Ascending aorta (tissue), 2 donors: ENCODE measurements around the gene SCARF1. TPM values are rescaled to one million over a fixed set of nuclear protein-coding genes. Genes with fewer than 3 reads are reported as not detected.

Experiments
- DNase-seq, 2 donors: peaks; one replicate each; pipeline ENCODE4 v3.0.0-alpha.2; 2019; ENCODE audit warnings: low spot score in 2 of 2
- H3K27ac ChIP-seq, 2 donors: fragments of 200-600 bp; sonication (generic); one replicate each; pipeline ENCODE4 v1.5.1; 2016 to 2017; ENCODE audit warnings: mild to moderate bottlenecking in 1 of 2
- H3K27me3 ChIP-seq: fragments of 200-600 bp; sonication (generic); one replicate; pipeline ENCODE4 v1.5.1; 2017
- H3K36me3 ChIP-seq, 2 donors: fragments of 200-600 bp; sonication (generic); one replicate each; pipeline ENCODE4 v1.5.1; 2016
- H3K4me1 ChIP-seq, 2 donors: fragments of 200-600 bp; sonication (generic); one replicate each; pipeline ENCODE4 v1.5.1; 2016 to 2017; ENCODE audit warnings: mild to moderate bottlenecking in 1 of 2
- H3K4me3 ChIP-seq, 2 donors: fragments of 200-600 bp; sonication (generic); one replicate each; pipeline ENCODE4 v1.5.1; 2016 to 2017; ENCODE audit warnings: mild to moderate bottlenecking in 1 of 2
- H3K9me3 ChIP-seq, 2 donors: fragments of 200-600 bp; sonication (generic); one replicate each; pipeline ENCODE4 v1.5.1; 2016
- CTCF ChIP-seq, 3 experiments: fragments of 200-600 bp in 2 of 3; fragments of 450-650 bp in 1 of 3; sonication (generic) in 2 of 3; IDR thresholded peaks; one replicate each; pipeline ENCODE4 v1.5.1; 2016 to 2019; ENCODE audit warnings: antibody characterized with exemption in 3 of 3, mild to moderate bottlenecking in 1 of 3, moderate library complexity in 1 of 3
- intact Hi-C: fragments of 100-400 bp; cut with DNase I; formaldehyde crosslinking; loops from one replicate; pipeline ENCODE4 v1.15.1; 2023
- total RNA-seq: library from RNA; depleted of rRNA; stranded (reverse); fragments of >200 nt; gene quantifications from one replicate; pipeline ENCODE4 v1.1.0, GENCODE V29; 2016

Gene SCARF1
- total RNA-seq, 1 donor from 2014 or later = 295 TPM

DNA sequence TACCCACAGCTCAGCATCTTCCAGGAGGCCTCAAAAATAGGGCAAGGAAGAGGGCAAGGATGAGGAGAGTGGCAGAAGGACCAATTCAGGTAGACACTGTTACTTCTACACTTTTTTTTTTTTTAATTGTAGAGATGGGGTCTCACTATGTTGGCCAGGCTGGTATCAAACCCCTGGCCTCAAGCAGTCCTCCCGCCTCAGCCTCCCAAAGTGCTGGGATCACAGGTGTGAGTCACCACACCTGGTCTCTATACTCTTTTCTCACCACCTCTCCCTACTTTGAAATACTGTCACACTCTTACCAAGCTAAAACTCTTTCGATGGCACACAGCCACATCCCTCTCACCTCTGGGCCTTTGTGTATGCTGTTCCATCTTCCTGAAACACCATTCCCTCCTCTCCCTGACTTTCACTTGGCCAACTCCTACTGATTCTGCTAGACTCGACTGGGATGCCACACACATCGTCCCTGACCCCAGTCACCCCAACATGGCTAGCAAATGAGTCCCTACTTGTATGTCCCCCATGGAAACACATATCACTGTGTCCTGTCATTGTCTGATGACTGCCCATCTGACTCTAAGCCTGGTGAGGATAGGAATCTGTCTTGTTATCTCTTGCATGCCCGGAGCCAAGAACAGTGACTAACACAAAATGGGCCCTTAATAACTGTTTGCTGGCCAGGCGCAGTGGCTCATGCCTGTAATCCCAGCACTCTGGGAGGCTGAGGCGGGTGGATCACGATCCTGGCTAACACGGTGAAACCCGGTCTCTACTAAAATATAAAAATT lies 9.7 kb downstream of the SCARF1 start:
- H3K4me1 ChIP-seq = no peaks in the 10 kb centered on the region
- intact Hi-C loops = no loop called here
- no peaks in the 10 kb centered on the region for H3K36me3 ChIP-seq
- no peak for DNase-seq
- no peak overlapping the region for H3K27ac ChIP-seq
- no peaks in the 10 kb centered on the region for H3K9me3 ChIP-seq
- H3K27me3 ChIP-seq = no peaks in the 10 kb centered on the region
- H3K4me3 ChIP-seq = no peak overlapping the region
- no peak for TF ChIP-seq CTCF (IDR thresholded peaks at IDR 0.05)

GRCh38 chr17:1634841-1635650 lies 10.5 kb downstream of the SCARF1 start:
- TF ChIP-seq CTCF (IDR thresholded peaks at IDR 0.05) = no peak
- Histone ChIP-seq H3K9me3 (no peaks in the 10 kb centered on the region), H3K4me1 (no peaks in the 10 kb centered on the region), H3K27me3 (no peaks in the 10 kb centered on the region), H3K27ac (no peak overlapping the region), H3K36me3 (no peaks in the 10 kb centered on the region), H3K4me3 (no peak overlapping the region)
- DNase-seq = no peak
- intact Hi-C loops = no loop called here

GRCh38 chr17:1630662-1631061 lies 14.9 kb downstream of the SCARF1 start:
- no peaks in the 10 kb centered on the region for H3K27me3 ChIP-seq
- TF ChIP-seq CTCF (IDR thresholded peaks at IDR 0.05) = no peak
- no peak overlapping the region for H3K27ac ChIP-seq
- intact Hi-C loops = no loop called here
- no peak for DNase-seq
- H3K4me3 ChIP-seq = no peak overlapping the region
- no peaks in the 10 kb centered on the region for H3K9me3 ChIP-seq
- peaks cover 0 to 14% of the 10 kb centered on the region in 2 donors for H3K4me1 ChIP-seq
- H3K36me3 ChIP-seq = no peaks in the 10 kb centered on the region

- peaks cover 0 to 14% of the 10 kb centered on the region in 2 donors for H3K4me1 ChIP-seq
- H3K36me3 ChIP-seq = no peaks in the 10 kb centered on the region
- intact Hi-C loops = loop anchor here (1.0 to 10.0 kb wide), 4 partner anchors 39 to 265 kb away; partner anchors contain the start of gene PRPF8
- H3K27ac ChIP-seq = peak overlapping the region; percentile 72 to 86
- peak overlapping the region; percentile 65 to 80 for H3K4me3 ChIP-seq
- TF ChIP-seq CTCF (IDR thresholded peaks at IDR 0.05) = peak; percentile 41 to 66 (median 48)
- H3K27me3 ChIP-seq = no peaks in the 10 kb centered on the region
- peak in 1 of 2 donors; percentile 83 for DNase-seq
- H3K9me3 ChIP-seq = no peaks in the 10 kb centered on the region
Measured at GRCh38 chr17:1629504-1630310, 15.8 kb downstream of the SCARF1 start.

GRCh38 chr17:1628856-1629503 lies 16.6 kb downstream of the SCARF1 start:
- Histone ChIP-seq H3K36me3 (no peaks in the 10 kb centered on the region), H3K27ac (peak overlapping the region; percentile 72 to 86), H3K4me1 (peaks cover 0 to 14% of the 10 kb centered on the region in 2 donors), H3K27me3 (no peaks in the 10 kb centered on the region), H3K9me3 (no peaks in the 10 kb centered on the region), H3K4me3 (peak overlapping the region; percentile 65 to 80)
- intact Hi-C loops = loop anchor here (1.0 to 10.0 kb wide), 5 partner anchors 20 to 264 kb away; partner anchors contain the start of genes PRPF8 and RILP
- TF ChIP-seq CTCF (IDR thresholded peaks at IDR 0.05) = peak; percentile 16 to 82 (median 40)
- peak; percentile 86 to 96 for DNase-seq
